SJCRH30 (cell line): ENCODE measurements around the gene GDPGP1. TPM values are rescaled to one million over a fixed set of nuclear protein-coding genes. Genes with fewer than 3 reads are reported as not detected.
A peak's percentile ranks its signal among the peaks of the same experiment; 100 is the strongest.
"Not testable (repeated sequence)": the region's sequence is repeated elsewhere in the genome, so short reads cannot be mapped to it uniquely, and the experiment has no call there.

Experiments
- DNase-seq, 2 experiments: peaks; one replicate each; pipeline ENCODE4 v3.0.0-alpha.2; 2015 to 2020
- H3K27ac ChIP-seq: fragments of 250-450 bp; sonication (Bioruptor Pico); 2 replicates; pipeline ENCODE4 v1.5.1; 2020; ENCODE audit warnings: mild to moderate bottlenecking, moderate library complexity
- H3K27me3 ChIP-seq: fragments of 250-450 bp; sonication (Bioruptor Pico); 2 replicates; pipeline ENCODE4 v1.5.1; 2020; ENCODE audit warnings: mild to moderate bottlenecking, moderate library complexity
- H3K36me3 ChIP-seq: fragments of 250-450 bp; sonication (Bioruptor Pico); 2 replicates; pipeline ENCODE4 v1.5.1; 2020; ENCODE audit warnings: mild to moderate bottlenecking, moderate library complexity
- H3K4me1 ChIP-seq: fragments of 250-450 bp; sonication (Bioruptor Pico); 2 replicates; pipeline ENCODE4 v1.5.1; 2020; ENCODE audit warnings: mild to moderate bottlenecking, moderate library complexity
- H3K4me3 ChIP-seq: fragments of 250-450 bp; sonication (Bioruptor Pico); 2 replicates; pipeline ENCODE4 v1.5.1; 2020; ENCODE audit warnings: mild to moderate bottlenecking, moderate library complexity
- H3K9me3 ChIP-seq: fragments of 250-450 bp; sonication (Bioruptor Pico); replicated peaks from 2 replicates; pipeline ENCODE4 v1.5.1; 2020; ENCODE audit warnings: mild to moderate bottlenecking, moderate library complexity
- total RNA-seq: library from RNA; depleted of rRNA; stranded (reverse); fragments of >200 nt; shearing (Covaris generic); gene quantifications from 2 replicates; pipeline ENCODE4 v1.2.3, GENCODE V29; 2014; rRNA removed

Gene GDPGP1
- total RNA-seq, 1 experiment from 2014 or later = 1.8 TPM

- H3K4me3 ChIP-seq, DNase-seq, H3K4me1 ChIP-seq, H3K9me3 ChIP-seq, H3K36me3 ChIP-seq, H3K27me3 ChIP-seq: not testable (repeated sequence)
- peak overlapping the region; percentile 30; the same call in 1 of the 2 replicates for H3K27ac ChIP-seq
Observed at GRCh38 chr15:90280743-90281142, 46.7 kb downstream of the GDPGP1 start.

GRCh38 chr15:90281637-90282036 lies 47.6 kb downstream of the GDPGP1 start:
- not testable (repeated sequence) for H3K27ac ChIP-seq, H3K27me3 ChIP-seq, H3K36me3 ChIP-seq, DNase-seq, H3K4me1 ChIP-seq, H3K4me3 ChIP-seq, H3K9me3 ChIP-seq

GRCh38 chr15:90286678-90287077 lies 52.7 kb downstream of the GDPGP1 start:
- Histone ChIP-seq H3K4me3 (no peak overlapping the region), H3K27me3 (no peaks in the 10 kb centered on the region), H3K9me3 (no peaks in the 10 kb centered on the region), H3K36me3 (no peaks in the 10 kb centered on the region), H3K4me1 (no peaks in the 10 kb centered on the region; the same call in 1 of the 2 replicates), H3K27ac (no peak overlapping the region)
- DNase-seq = peak; percentile 25 to 42

GRCh38 chr15:90287101-90287500 lies 53.1 kb downstream of the GDPGP1 start:
- Histone ChIP-seq H3K9me3 (no peaks in the 10 kb centered on the region), H3K4me1 (peaks cover 3% of the 10 kb centered on the region; the same call in 1 of the 2 replicates), H3K4me3 (no peak overlapping the region), H3K36me3 (no peaks in the 10 kb centered on the region), H3K27me3 (no peaks in the 10 kb centered on the region), H3K27ac (no peak overlapping the region)
- no peak for DNase-seq

- no peak overlapping the region for H3K4me3 ChIP-seq
- H3K9me3 ChIP-seq = no peaks in the 10 kb centered on the region
- H3K27ac ChIP-seq = no peak overlapping the region
- no peak for DNase-seq
- H3K36me3 ChIP-seq = no peaks in the 10 kb centered on the region
- peaks cover 3% of the 10 kb centered on the region; the same call in 1 of the 2 replicates for H3K4me1 ChIP-seq
- no peaks in the 10 kb centered on the region for H3K27me3 ChIP-seq
Observed at GRCh38 chr15:90287946-90288345, 53.9 kb downstream of the GDPGP1 start.

- peak; percentile 80 to 87 for DNase-seq
- H3K4me1 ChIP-seq = peaks cover 6% of the 10 kb centered on the region; the same call in 1 of the 2 replicates
- H3K9me3 ChIP-seq = no peaks in the 10 kb centered on the region
- H3K27ac ChIP-seq = no peak overlapping the region
- H3K4me3 ChIP-seq = no peak overlapping the region
- H3K27me3 ChIP-seq = no peaks in the 10 kb centered on the region
- no peaks in the 10 kb centered on the region for H3K36me3 ChIP-seq
Observed at GRCh38 chr15:90291679-90292356, 57.8 kb downstream of the GDPGP1 start.

- DNase-seq = peak; percentile 55 to 76
- not testable (repeated sequence) for H3K27me3 ChIP-seq
Observed at GRCh38 chr15:90293040-90293810, 59.2 kb downstream of the GDPGP1 start.

GRCh38 chr15:90294159-90294558 lies 60.1 kb downstream of the GDPGP1 start:
- H3K4me1 ChIP-seq = peaks cover 6% of the 10 kb centered on the region; the same call in 1 of the 2 replicates
- H3K4me3 ChIP-seq = no peak overlapping the region
- H3K9me3 ChIP-seq = no peaks in the 10 kb centered on the region
- H3K36me3 ChIP-seq = no peaks in the 10 kb centered on the region
- no peak for DNase-seq
- no peaks in the 10 kb centered on the region for H3K27me3 ChIP-seq
- no peak overlapping the region for H3K27ac ChIP-seq

More at GRCh38 chr15:90293040-90293810, 59.2 kb downstream of the GDPGP1 start:
- not testable (repeated sequence) for H3K9me3 ChIP-seq, H3K4me3 ChIP-seq, H3K4me1 ChIP-seq, H3K36me3 ChIP-seq, H3K27ac ChIP-seq

- Histone ChIP-seq H3K9me3 (no peaks in the 10 kb centered on the region), H3K4me1 (peaks cover 6% of the 10 kb centered on the region; the same call in 1 of the 2 replicates), H3K27ac (no peak overlapping the region), H3K4me3 (no peak overlapping the region), H3K36me3 (no peaks in the 10 kb centered on the region), H3K27me3 (no peaks in the 10 kb centered on the region)
- peak; percentile 27 to 38 for DNase-seq
Observed at GRCh38 chr15:90294601-90295269, 60.7 kb downstream of the GDPGP1 start.

GRCh38 chr15:90295270-90295648 lies 61.2 kb downstream of the GDPGP1 start:
- H3K4me1 ChIP-seq = peaks cover 6% of the 10 kb centered on the region; the same call in 1 of the 2 replicates
- no peaks in the 10 kb centered on the region for H3K36me3 ChIP-seq
- DNase-seq = peak; percentile 19 to 36

More at GRCh38 chr15:90295270-90295648, 61.2 kb downstream of the GDPGP1 start:
- Histone ChIP-seq H3K4me3 (no peak overlapping the region), H3K27ac (no peak overlapping the region), H3K27me3 (no peaks in the 10 kb centered on the region), H3K9me3 (no peaks in the 10 kb centered on the region)

Other genes starting within 250 kb of the GDPGP1 start
- 6.3 and 8.5 TPM in 2 replicates for gene ZNF710, start 232.9 kb upstream of the GDPGP1 start, total RNA-seq
- 96.9 and 102 TPM in 2 replicates for gene IDH2, start 131.7 kb upstream of the GDPGP1 start, total RNA-seq
- 2.1 and 2.2 TPM in 2 replicates for gene SEMA4B, start 32.9 kb upstream of the GDPGP1 start, total RNA-seq
- gene CIB1, start 268 bp upstream of the GDPGP1 start, total RNA-seq = 12.7 and 15.6 TPM in 2 replicates
- not detected in 2 replicates for gene TTLL13, start 15.3 kb downstream of the GDPGP1 start, total RNA-seq
- 88.9 and 93.4 TPM in 2 replicates for gene NGRN, start 31.5 kb downstream of the GDPGP1 start, total RNA-seq
- 1.1 and 1.8 TPM in 2 replicates for gene ZNF774, start 118.1 kb downstream of the GDPGP1 start, total RNA-seq
- gene IQGAP1, start 154.0 kb downstream of the GDPGP1 start, total RNA-seq = 85.0 and 100 TPM in 2 replicates